Measurements from ENCODE around the gene MPLKIP.
"Not testable (repeated sequence)": the region's sequence is repeated elsewhere in the genome, so short reads cannot be mapped to it uniquely, and the experiment has no call there.

Gene MPLKIP
- long read RNA-seq, donor 1, full-length matches to known transcripts = 77 of 77 reads
- long read RNA-seq, donor 1, partial matches to known transcripts = 0 of 77 reads
- long read RNA-seq, donor 1, other reads (novel, unspliced or antisense) = 0 of 77 reads
- long read RNA-seq, donor 2, full-length matches to known transcripts = 29 of 34 reads
- long read RNA-seq, donor 2, partial matches to known transcripts = 5 of 34 reads
- long read RNA-seq, donor 2, other reads (novel, unspliced or antisense) = 0 of 34 reads
- long read RNA-seq, donor 3, full-length matches to known transcripts = 18 of 18 reads
- long read RNA-seq, donor 3, partial matches to known transcripts = 0 of 18 reads
- long read RNA-seq, donor 3, other reads (novel, unspliced or antisense) = 0 of 18 reads
- long read RNA-seq, donor 4, full-length matches to known transcripts = 32 of 32 reads
- long read RNA-seq, donor 4, partial matches to known transcripts = 0 of 32 reads
- long read RNA-seq, donor 4, other reads (novel, unspliced or antisense) = 0 of 32 reads
- long read RNA-seq, donor 5, full-length matches to known transcripts = 49 of 59 reads
- long read RNA-seq, donor 5, partial matches to known transcripts = 5 of 59 reads
- long read RNA-seq, donor 5, other reads (novel, unspliced or antisense) = 5 of 59 reads
- long read RNA-seq, donor 6, full-length matches to known transcripts = 41 of 41 reads
- long read RNA-seq, donor 6, partial matches to known transcripts = 0 of 41 reads
- long read RNA-seq, donor 6, other reads (novel, unspliced or antisense) = 0 of 41 reads
- long read RNA-seq, donor 7, full-length matches to known transcripts = 44 of 49 reads
- long read RNA-seq, donor 7, partial matches to known transcripts = 5 of 49 reads
- long read RNA-seq, donor 7, other reads (novel, unspliced or antisense) = 0 of 49 reads
- long read RNA-seq, donor 8, full-length matches to known transcripts = 47 of 67 reads
- long read RNA-seq, donor 8, partial matches to known transcripts = 15 of 67 reads
- long read RNA-seq, donor 8, other reads (novel, unspliced or antisense) = 5 of 67 reads

DNA sequence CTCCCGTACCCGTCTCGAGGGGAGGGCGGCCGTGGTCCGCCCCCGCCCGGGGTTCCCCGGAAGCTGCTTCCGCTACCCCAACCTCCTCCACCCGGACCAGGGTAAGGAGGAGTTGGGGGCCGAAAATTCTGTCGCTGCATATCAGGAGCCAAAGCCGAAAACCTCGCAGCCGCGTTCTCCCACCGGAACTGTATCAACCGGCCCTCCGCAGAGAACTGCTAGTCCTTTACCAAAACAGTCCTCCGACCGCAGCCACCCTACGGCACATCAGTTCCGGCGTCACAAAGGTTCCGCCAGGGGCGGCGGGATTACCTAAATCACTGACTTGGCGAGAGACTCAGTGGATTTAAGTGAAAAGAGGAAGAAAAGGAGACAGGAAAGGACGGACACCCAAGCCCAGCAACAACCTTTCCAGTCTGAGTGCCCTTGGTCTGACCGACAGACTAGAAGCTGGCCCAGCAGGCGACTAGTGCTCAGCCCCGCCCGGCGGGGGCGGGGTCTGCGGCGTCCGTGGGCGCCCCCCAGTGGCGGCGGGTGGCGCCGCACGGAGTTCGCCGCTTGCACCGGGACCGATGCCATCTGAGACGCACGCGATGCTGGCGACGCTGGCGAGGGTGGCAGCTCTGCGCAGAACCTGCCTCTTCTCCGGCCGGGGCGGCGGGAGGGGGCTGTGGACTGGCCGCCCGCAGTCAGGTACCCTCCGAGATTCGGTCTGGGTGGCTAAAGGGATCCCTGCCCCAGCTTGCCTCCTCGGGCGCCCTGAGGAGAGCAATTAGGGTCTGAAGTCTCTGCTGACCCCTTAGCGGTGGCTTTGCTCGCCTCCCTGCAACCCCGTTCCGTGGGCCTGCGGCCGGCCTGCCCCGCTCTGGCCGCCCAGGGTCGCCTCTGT lies at the start of gene MPLKIP, which contains the start of gene SUGCT:
Gene MPLKIP (minus strand): TSS at position 195 of the 889 bp plus-strand sequence. CDS start 55 bp downstream, at position 140.
Gene SUGCT (plus strand): TSS at position 578 of the 889 bp plus-strand sequence.
- peak; percentile 99 for DNase-seq

DNA sequence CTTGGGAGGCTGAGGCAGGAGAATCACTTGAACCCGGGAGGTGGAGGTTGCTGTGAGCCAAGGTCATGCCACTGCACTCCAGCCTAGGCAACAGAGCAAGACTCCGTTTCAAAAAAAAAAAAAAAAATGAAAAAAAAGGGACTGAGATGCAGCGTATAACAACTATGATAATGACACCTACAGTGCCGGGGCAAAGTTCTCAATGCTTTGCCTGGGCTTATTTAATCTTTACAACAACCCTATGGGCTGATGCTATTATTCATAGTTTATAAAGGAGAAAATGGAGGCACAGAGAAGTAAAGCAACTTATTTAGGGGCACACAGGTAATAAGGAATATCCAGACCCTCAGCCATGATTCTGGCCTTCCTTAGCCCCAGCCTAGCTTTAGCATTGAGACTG lies 48.0 kb upstream of the MPLKIP start:
- DNase-seq = no peak

DNA sequence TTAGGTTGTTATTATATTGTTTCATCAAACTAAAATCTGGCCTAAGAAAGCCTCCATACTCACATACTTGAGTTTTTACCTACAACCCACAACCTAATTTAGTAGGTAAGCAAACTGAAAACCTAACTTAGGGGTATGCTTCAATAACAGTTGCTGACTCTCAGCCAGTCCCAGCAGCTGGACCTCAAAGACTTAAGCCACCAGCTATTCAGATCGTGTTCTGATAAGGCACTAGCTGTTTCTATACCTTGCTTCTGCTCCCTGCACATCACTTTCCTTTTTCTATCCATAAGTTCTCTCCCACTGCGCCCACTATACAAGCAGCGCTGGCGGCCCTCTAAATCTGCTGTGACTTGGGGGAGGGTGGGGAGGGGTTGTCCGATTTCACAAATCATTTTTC lies 42.6 kb upstream of the MPLKIP start:
- no peak for DNase-seq

DNA sequence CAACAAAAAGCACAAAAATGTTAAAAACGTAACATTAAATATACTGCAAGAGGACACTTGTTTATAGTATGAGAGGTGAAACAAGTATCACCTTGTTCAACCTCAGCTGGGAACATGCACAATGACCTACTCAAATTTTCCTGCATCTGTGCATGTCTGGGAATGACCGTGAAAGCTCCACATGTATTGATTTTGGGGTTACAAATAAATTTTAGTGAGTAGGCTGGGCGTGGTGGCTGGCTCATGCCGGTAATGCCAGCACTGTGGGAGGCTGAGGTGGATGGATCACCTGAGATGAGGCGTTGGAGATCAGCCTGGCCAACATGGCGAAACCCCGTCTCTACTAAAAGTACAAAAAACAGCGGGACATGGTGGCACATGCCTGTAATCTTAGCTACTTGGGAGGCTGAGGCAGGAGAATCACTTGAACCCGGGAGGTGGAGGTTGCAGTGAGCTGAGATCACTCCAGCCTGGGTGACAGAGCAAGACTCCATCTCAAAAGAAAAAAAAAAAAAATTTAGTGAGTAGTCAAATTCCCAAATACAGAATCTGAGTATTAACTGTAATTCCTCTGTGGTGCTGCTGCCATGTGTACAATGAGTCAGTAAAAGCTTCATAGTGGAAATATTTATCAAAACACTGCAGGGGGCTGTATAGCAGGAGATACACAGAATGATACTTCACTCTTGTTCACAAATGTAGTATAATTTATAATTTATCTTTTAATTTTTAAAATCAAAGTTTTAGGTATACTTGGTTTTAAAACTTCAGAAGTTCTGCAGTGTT lies 41.5 kb upstream of the MPLKIP start:
- no peak for DNase-seq

DNA sequence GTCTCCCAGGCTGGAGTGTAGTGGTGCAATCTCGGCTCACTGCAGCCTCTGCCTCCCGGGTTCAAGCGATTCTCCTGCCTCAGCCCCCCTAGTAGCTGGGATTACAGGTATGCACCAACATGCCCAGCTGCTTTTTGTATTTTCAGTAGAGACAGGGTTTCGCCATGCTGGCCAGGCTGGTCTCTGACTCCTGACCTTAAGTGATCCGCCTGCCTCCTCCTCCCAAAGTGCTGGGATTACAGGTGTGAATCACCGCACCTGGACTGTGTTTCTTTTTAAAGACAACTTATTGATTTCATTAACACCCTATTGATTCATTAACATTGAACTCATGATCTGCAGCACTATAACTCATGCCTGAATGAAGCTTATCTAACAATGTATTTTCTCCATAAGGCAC lies 40.8 kb upstream of the MPLKIP start:
- DNase-seq = not testable (repeated sequence)

DNA sequence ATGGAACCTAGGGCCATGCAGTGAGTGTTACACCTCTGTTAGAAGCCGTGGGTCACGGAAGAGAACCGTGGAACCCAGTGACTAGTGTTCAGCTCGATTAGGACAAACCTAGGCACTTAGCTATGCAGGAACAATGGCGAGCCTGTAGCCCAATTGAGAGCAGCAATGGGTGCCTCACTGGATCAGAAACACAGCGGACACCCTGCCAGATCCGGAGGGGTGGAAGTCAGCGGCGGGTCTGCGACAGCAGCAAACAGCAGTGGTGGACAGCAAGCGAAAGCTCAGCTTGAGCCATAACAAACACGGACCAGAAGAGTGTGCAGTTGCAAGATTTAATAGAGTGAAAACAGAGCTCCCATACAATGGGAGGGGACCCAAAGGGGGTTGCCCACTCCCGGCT lies 38.7 kb upstream of the MPLKIP start:
- not testable (repeated sequence) for DNase-seq

DNA sequence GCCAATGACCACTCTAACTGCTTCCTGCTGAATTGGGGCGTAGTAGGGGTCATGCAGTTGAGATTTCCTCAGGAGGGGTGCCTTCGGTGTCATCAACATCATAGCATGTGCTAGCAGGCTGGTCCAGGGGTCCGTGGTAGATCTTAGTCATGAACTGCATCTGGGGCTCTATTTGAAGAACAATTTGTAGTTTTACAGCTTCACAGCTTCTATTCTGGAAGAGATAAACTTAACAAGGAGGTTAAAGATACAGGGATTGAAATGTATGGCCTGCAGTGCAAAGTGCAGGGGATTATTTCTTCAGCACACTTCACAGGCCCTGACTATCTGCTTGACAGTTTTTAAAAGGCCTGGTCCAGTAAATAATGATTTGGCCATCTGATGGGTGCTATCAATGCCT lies 33.8 kb upstream of the MPLKIP start:
- DNase-seq = not testable (repeated sequence)

DNA sequence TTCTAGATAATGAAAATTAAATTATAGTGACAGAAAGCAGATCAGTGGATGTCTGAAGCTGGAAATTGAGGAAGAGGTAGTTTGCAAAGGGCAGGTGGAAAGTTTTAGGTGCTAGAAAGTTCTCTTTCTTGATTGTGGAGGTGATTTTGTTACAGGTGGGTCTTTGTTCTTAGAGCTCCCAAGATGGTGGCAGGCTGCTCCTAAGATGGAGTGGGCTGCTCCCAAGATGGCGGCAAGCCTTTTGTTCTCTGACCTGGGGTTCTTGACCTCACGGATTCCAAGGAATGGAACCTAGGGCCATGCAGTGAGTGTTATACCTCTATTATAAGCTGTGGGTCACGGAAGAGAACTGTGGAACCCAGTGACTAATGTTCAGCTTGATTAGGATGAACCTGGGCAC lies 32.9 kb upstream of the MPLKIP start:
- no peak for DNase-seq

DNA sequence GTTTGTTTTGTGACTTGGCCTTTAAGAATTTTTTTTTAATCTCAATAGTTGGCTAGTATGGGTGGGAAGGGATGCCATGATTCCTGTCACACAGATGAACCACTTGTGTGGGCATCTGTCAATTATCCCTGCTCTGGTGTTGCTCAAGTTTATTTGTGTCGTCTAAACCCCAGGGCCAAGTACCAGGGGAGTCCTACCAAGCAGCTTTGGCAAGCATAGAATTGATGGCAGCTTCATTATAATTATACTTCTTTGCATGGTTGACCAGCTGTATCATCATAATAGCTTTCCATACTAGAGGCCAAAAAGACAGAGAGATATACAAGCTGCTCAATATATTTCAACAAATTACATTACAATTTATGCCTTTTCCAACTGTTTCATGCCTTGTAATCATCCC lies 30.8 kb upstream of the MPLKIP start:
- DNase-seq = no peak

DNA sequence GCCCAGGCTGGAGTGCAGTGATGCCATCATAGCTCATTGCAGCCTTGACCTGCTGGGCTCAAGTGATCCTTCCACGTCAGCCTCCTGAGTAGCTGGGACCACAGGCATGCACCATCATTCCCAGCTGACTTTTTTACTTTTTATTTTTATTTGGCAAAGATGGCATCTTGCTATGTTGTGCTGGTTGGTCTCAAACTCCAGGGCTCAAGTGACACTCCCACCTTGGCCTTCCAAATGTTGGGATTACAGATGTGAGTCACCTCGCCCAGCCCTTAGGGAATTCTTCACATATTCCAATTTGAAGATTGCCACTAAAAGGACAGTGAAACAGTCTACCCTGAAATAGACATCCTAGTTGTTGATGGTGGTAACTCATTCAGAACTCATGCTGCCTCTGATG lies 28.1 kb upstream of the MPLKIP start:
- DNase-seq = no peak

DNA sequence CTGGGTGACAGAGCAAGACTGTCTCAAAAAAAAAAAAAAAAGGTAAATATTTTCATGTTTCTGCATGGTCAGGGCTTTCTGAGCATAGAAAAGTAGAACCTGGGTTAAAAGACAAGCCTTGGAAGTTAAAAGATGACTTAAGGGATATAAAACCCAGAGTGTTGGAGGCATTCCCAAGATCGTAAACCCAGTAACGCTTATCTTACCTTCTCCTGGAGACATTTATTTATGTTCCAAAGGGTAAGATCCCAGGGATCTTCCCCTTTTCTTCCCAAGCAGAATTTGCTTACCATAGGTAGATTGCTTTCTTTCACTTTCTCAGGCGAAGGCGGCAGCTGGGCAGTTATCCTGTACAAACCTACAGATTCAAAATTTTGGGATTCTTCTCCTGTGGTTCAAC lies 22.6 kb upstream of the MPLKIP start:
- DNase-seq = no peak

DNA sequence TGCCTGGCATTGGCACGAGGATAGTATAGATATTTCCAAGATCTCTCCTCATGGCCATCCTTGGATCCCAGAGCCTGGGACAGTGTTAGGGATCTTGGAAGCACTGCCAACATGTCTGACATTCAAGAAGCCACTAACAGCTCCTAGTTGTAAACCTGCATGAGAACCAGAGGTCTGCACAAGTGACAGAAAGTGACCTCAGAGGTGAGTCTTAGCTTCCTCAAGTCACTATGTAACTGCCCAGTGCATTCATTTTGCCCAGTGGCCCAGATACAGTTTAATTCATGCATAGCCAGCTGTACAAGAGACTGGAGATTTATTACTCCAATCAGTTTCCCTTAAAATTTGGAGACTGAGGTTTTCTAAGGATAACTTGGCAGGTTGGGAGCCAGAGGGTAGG lies 17.1 kb upstream of the MPLKIP start:
- no peak for DNase-seq

DNA sequence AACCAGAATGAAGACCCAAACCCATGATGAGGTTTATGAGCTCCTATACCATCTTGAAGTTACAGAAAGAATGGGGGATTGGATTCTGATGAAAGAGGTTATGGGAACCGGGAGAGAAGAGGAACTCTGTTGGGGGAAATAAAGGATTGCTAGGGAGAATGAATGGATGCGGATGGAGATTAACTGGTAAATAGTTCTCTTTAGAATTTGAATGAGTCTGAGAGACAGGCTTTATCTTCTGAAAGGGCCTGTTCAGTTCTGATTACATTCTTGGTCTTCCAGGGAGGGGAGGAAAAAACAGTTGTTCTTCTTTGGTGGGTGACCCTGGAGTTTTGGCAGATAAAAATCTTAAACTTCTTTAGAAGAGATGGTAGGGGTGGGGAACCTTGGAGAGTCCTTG lies 14.2 kb upstream of the MPLKIP start:
- DNase-seq = no peak

DNA sequence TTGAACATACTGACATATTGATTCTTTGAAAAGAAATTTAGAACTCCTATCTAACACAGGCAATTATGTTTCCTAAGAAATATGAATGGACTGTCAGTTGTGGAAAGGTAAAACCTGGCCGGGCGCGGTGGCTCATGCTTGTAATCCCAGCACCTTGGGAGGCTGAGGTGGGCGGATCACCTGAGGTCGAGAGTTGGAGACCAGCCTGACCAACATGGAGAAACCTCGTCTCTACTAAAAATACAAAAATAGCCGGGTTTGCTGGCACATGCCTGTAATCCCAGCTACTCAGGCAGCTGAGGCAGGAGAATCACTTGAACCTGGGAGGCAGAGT lies 13.8 kb upstream of the MPLKIP start:
- DNase-seq = not testable (repeated sequence)

DNA sequence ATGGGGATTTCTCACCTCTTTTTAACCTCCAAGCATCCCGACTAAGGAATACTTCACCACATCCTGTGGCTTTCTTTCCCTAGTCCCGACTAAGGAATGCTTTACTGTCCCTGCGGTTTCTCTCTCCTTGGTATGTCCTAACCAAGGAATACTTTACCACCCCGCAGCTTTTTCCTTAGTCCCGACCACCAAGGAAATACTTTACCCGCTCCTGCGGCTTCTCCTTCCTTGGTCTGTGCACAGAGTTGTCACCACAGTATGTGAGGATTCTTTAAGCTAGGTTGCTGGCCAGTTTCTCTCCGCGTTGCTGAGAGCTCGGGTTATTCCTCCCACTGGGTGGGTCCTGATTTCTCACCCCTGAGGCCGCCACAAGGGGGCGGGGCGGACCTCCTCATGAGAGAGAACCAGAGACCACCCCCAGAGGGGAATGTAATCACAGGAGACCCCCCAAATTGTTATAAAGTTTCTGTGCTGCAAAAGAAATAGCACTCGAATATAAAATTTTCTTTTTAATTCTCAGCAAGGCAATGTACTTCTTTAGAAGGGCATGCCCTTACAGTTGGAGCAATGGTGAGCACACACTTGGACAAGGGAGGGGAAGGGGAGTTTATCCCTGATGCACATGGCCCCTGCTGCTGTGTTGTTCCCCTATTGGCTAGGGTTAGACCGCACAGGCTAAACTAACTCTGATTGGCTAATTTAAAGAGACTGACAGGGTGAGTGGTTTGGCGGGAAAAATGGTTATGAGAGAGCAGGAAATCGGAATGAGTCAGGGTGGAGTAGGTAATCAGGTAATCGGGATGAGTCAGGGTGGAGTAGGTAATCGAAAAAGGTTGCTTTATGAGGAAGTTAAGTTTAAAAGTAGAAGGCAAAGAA lies 13.2 kb upstream of the MPLKIP start:
- no peak for DNase-seq

DNA sequence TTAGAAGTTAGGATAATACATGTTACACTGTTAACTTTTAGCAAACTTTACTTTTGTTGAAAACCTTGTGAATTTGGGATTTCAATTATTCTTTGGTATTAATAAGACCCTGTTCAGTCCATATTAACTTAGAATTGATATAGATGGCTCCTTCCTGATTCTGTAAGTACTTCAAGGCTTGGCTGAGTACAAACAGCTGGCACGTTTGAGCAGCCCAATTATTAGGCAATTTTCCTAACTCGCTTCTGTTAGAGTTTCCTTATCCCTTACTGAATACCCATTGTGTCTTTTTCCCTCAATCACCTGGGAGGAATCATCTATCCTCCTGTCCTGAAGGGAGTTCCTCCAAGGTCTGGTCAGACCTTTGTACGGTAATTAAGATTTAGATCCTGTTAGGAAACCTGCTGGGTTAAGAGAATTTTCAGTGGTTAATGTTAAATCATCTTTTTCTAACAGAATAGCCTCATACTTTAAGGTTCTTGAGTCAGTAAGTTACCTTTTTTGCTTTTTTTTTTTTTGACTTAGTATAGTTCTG lies 11.2 kb upstream of the MPLKIP start:
- not testable (repeated sequence) for DNase-seq

DNA sequence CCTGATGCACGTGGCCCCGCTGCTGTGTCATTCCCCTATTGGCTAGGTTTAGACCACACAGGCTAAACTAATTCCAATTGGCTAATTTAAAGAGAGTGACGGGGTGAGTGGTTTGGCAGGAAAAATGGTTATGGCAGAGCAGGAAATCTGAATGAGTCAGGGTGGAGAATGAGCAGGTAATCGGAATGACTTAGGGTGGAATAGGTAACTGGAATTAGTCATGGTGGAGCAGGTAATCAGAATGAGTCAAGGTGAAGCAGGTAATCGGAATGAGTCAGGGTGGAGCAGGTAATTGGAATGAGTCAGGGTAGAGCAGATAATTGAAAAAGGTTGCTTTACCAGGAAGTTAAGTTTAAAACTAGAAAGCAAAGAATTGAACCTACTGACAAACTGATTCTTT lies 7.5 kb upstream of the MPLKIP start:
- not testable (repeated sequence) for DNase-seq

DNA sequence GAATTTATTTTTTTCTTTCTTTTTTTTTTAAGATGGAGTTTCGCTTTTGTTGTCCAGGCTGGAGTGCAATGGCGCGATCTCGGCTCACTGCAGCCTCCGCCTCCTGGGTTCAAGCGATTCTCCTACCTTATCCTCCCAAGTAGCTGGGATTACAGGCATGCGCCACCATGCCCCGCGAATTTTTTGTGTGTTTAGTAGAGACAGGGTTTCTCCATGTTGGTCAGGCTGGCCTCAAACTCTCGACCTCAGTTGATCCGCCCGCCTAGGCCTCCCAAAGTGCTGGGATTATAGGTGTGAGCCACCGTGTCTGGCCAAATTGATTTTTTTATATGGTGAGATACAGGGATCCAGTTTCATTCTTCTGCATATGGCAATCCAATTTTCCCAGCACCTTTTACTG lies 5.5 kb upstream of the MPLKIP start:
- DNase-seq = not testable (repeated sequence)

DNA sequence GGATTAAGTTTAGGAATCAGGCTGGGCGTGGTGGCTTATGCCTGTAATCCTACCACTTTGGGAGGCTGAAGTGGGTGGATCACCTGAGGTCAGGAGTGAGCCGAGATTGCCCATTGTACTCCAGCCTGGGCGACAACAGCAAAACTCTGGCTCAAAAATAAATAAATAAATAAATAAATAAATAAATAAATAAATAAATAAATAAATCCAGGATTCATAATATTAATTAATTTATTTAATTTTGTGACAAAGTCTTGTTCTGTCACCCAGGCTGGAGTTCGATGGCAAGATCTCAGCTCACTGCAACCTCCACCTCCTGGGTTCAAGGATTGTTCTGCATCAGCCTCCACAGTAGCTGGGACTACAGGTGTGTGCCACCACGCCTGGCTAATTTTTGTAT lies 4.6 kb upstream of the MPLKIP start:
- no peak for DNase-seq

DNA sequence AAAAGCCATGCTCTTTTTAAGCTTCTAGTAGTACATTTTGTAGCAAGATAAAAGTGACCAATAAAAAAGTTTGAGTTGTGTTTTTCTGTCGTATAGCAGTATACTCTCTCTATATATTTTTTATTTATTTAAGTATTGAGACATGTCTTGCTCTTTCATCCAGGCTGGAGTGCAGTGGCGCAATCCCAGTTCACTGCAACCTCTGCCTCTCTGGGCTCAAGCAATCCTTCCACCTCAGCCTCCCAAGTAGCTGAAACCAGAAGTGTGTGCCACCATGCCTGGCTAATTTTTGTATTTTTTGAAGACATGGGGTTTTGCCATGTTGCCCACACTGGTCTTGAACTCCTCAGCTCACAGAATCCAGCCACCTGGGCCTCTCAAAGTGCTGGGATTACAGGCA lies 3.1 kb upstream of the MPLKIP start:
- DNase-seq = no peak

Data from right kidney (tissue), 9 donors.